ENCODE results near the gene LRRC46. TPM values are rescaled to one million over a fixed set of nuclear protein-coding genes. Genes with fewer than 3 reads are reported as not detected.

LRRC46 gene
- total RNA-seq, 1 donor from 2014 or later, result 1.0 TPM

- TF ChIP-seq CTCF (IDR thresholded peaks at IDR 0.05; ENCODE audit: unreplicated experiment), result no peak
- no peaks in the 10 kb centered on the region for H3K9me3 Mint-ChIP-seq (ENCODE audit: unreplicated experiment)
- peaks cover 4% of the 10 kb centered on the region for H3K36me3 Mint-ChIP-seq (ENCODE audit: low read depth, unreplicated experiment)
- DNase-seq (ENCODE audit: low spot score), result no peak
- H3K4me1 Mint-ChIP-seq (ENCODE audit: unreplicated experiment), result peaks cover 35% of the 10 kb centered on the region
- peak overlapping the region; percentile 77 for H3K4me3 Mint-ChIP-seq (ENCODE audit: unreplicated experiment)
- H3K27ac Mint-ChIP-seq (ENCODE audit: unreplicated experiment), result peak overlapping the region; percentile 74
- H3K27me3 Mint-ChIP-seq (ENCODE audit: unreplicated experiment), result peaks cover 10% of the 10 kb centered on the region
Observed at GRCh38 chr17:47877368-47878034, 46.0 kb downstream of the LRRC46 start.

GRCh38 chr17:47878203-47879027 is 46.9 kb downstream of the LRRC46 start:
- Mint-ChIP-seq H3K27ac (ENCODE audit: unreplicated experiment) (peak overlapping the region; percentile 94), H3K4me3 (ENCODE audit: unreplicated experiment) (peak overlapping the region; percentile 77), H3K9me3 (ENCODE audit: unreplicated experiment) (no peaks in the 10 kb centered on the region), H3K27me3 (ENCODE audit: unreplicated experiment) (peaks cover 11% of the 10 kb centered on the region), H3K36me3 (ENCODE audit: low read depth, unreplicated experiment) (peaks cover 4% of the 10 kb centered on the region), H3K4me1 (ENCODE audit: unreplicated experiment) (peaks cover 39% of the 10 kb centered on the region)
- TF ChIP-seq CTCF (IDR thresholded peaks at IDR 0.05; ENCODE audit: unreplicated experiment), result no peak
- no peak for DNase-seq (ENCODE audit: low spot score)

- DNase-seq (ENCODE audit: low spot score), result no peak
- Mint-ChIP-seq H3K27ac (ENCODE audit: unreplicated experiment) (peak overlapping the region; percentile 94), H3K4me1 (ENCODE audit: unreplicated experiment) (peaks cover 42% of the 10 kb centered on the region), H3K9me3 (ENCODE audit: unreplicated experiment) (no peaks in the 10 kb centered on the region), H3K4me3 (ENCODE audit: unreplicated experiment) (peak overlapping the region; percentile 77), H3K27me3 (ENCODE audit: unreplicated experiment) (peaks cover 13% of the 10 kb centered on the region), H3K36me3 (ENCODE audit: low read depth, unreplicated experiment) (peaks cover 4% of the 10 kb centered on the region)
- no peak for TF ChIP-seq CTCF (IDR thresholded peaks at IDR 0.05; ENCODE audit: unreplicated experiment)
Observed at GRCh38 chr17:47879028-47879585, 47.6 kb downstream of the LRRC46 start.

- H3K27me3 Mint-ChIP-seq (ENCODE audit: unreplicated experiment), result peaks cover 13% of the 10 kb centered on the region
- no peak overlapping the region for H3K27ac Mint-ChIP-seq (ENCODE audit: unreplicated experiment)
- H3K4me1 Mint-ChIP-seq (ENCODE audit: unreplicated experiment), result peaks cover 45% of the 10 kb centered on the region
- H3K9me3 Mint-ChIP-seq (ENCODE audit: unreplicated experiment), result no peaks in the 10 kb centered on the region
- peaks cover 4% of the 10 kb centered on the region for H3K36me3 Mint-ChIP-seq (ENCODE audit: low read depth, unreplicated experiment)
- DNase-seq (ENCODE audit: low spot score), result no peak
- H3K4me3 Mint-ChIP-seq (ENCODE audit: unreplicated experiment), result no peak overlapping the region
- no peak for TF ChIP-seq CTCF (IDR thresholded peaks at IDR 0.05; ENCODE audit: unreplicated experiment)
Observed at GRCh38 chr17:47879776-47880454, 48.4 kb downstream of the LRRC46 start.

Data from endothelial cell (in vitro differentiated cells).